RPMI7951 (cell line): Measurements from ENCODE around the gene SCRN3. TPM values are rescaled to one million over a fixed set of nuclear protein-coding genes. Genes with fewer than 3 reads are reported as not detected.
"Not testable (repeated sequence)": the region's sequence is repeated elsewhere in the genome, so short reads cannot be mapped to it uniquely, and the experiment has no call there.

Experiments
- DNase-seq: peaks from one replicate; pipeline ENCODE4 v3.0.0-alpha.2; 2012; ENCODE audit warnings: low read depth
- total RNA-seq: library from RNA; depleted of rRNA; stranded (reverse); fragments of >200 nt; shearing (Covaris generic); gene quantifications from 2 replicates; pipeline ENCODE4 v1.2.3, GENCODE V29; 2014

SCRN3 gene
- total RNA-seq, 1 experiment from 2014 or later: 30.5 TPM

GRCh38 chr2:174403628-174404027 is 8.1 kb downstream of the SCRN3 start:
- DNase-seq: no peak

DNA sequence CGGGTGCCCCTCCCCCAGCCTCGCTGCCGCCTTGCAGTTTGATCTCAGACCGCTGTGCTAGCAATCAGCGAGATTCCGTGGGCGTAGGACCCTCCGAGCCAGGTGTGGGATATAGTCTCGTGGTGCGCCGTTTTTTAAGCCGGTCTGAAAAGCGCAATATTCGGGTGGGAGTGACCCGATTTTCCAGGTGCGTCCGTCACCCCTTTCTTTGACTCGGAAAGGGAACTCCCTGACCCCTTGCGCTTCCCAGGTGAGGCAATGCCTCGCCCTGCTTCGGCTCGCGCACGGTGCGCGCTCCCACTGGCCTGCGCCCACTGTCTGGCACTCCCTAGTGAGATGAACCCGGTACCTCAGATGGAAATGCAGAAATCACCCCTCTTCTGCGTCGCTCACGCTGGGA is 14.5 kb downstream of the SCRN3 start:
- DNase-seq: not testable (repeated sequence)

GRCh38 chr2:174412256-174412655 is 16.7 kb downstream of the SCRN3 start:
- no peak for DNase-seq

DNA sequence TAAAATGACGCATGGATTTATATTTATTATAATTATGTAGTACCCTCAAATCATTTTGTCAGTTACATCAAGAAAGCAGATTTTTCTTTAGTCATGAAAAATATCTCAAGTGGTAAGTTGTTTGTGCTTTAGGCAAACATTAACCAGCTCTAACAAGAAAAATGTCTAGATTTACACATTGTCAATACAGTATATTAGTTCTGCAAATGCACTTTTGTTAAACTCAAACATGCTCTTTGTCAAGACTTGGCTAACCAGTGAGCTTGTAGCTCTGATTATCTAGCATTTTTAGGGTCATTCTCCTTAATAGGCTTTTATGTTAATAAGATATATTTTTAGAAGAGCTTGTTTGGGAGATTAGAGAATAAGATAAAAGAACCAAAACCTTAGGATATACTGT is 32.7 kb downstream of the SCRN3 start:
- DNase-seq: no peak

GRCh38 chr2:174430066-174430465 is 34.5 kb downstream of the SCRN3 start:
- DNase-seq: no peak

GRCh38 chr2:174431902-174432301 is 36.4 kb downstream of the SCRN3 start:
- DNase-seq: no peak

GRCh38 chr2:174436351-174436750 is 40.8 kb downstream of the SCRN3 start:
- no peak for DNase-seq

- no peak for DNase-seq
Observed at GRCh38 chr2:174438146-174438886, 42.8 kb downstream of the SCRN3 start.

- DNase-seq: no peak
Observed at GRCh38 chr2:174439323-174439722, 43.8 kb downstream of the SCRN3 start.

- DNase-seq: no peak
Observed at GRCh38 chr2:174439950-174440349, 44.4 kb downstream of the SCRN3 start.

GRCh38 chr2:174442546-174443510 is 47.3 kb downstream of the SCRN3 start:
- DNase-seq: peak; percentile 84

DNA sequence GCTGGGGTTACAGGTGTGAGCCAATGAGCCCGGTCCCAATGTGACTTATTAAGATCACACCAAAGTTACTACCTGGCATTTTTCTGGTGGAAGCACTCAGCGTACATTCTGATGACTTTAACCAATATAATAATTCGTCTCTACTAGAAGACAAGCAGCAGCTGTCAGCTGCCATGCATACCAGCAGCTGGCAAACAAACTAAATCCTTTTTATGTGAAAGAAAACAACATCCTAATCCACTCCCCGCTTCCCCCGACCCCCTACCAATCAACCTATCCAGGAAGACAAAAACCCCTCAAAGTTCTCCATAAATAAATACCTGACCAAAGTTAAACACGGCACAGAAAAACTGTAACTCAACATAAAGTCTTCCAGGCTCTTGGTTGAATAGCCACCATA is 49.2 kb downstream of the SCRN3 start:
- no peak for DNase-seq

DNA sequence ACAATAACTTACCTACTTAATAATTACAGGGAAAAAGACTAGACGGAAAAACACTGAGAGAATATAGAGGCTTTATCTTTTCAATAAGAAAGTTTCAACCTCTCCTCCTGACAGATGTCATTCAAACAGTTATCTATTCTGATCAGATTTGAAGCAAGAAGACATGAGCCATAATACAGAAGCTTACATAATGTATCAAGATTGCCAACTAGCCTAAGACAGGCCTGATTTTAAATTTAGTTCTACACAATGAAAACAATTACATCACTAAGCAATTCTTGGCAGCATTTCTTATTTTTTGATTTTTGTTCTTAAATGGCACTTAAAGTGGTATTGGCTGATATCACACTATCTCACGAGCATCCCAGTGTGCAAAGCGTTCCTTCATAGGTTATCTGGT is 49.7 kb downstream of the SCRN3 start:
- DNase-seq: no peak

DNA sequence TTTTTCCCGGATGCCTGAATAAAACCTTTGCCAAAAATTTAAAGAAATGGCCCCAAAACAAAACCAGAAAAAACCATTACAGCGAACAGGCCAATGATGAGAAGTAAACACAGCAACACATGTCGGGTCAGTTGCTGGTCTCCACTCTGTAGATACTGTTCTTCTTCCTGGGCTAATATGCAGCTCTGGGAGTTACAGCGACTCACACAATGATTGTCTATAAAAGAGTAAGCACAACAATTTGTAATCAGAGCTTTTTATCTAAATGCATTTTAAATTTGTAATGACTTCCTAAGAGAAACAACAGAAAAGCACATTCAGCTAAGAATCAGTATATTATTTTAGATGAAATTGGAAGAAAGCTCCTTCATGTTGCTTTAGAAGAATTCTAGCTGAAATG is 51.0 kb downstream of the SCRN3 start:
- DNase-seq: no peak

GRCh38 chr2:174449033-174449432 is 53.5 kb downstream of the SCRN3 start:
- DNase-seq: no peak

DNA sequence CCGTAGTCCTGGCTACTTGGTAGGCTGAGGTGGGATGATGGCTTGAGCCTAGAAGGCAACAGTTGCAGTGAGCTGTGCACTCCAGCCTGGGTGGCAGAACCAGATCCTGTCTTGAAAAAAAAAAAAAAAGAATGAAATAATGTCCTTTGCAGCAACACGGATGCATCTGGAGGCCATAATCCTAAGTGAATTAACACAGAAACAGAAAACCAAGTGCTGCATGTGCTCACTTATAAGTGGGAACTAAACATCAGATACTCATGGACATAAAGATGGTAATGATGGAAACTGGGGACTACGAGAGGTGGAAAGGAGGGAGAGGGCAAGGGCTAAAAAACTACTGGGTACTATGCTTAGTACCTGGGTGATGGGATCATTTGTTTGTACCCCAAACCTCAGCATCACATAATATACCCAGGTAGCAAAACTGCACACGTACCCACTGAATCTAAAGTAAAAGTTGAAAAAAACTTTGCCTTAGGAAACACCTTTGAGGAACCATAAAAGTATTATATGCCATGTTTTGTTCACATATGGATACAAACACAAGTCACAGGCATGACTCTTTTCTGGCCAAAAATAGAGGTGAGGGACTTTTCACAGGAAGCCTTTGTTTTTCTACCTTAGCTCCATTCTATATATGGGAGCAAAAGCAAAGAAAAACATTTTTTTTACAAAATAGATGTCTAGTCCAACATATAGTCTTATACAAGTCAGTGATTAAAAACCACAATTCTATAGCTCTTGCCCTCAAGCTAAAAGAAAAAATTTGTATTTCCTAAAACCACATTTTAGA is 54.7 kb downstream of the SCRN3 start:
- no peak for DNase-seq

- no peak for DNase-seq
Observed at GRCh38 chr2:174454566-174454965, 59.0 kb downstream of the SCRN3 start.

GRCh38 chr2:174461221-174461620 is 65.7 kb downstream of the SCRN3 start:
- DNase-seq: no peak

DNA sequence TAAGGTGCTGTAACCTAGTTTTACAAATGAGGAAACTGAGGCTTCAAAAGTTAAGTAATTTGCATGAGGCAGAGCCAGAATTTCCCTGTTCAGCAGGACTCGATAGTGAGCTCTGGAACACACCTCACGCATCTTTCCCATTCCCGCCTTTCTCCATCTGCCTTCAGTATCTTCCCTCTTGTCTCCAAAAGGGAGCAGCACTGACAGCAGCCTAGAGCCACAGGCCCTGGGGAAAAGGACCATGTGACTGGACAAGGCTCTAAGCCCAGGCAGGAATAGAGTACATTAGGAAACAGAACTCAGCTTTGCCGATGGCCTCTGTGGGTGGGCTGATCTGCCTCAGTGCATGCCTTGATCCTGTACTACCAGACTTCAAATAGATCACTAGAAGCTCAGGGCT is 69.8 kb downstream of the SCRN3 start:
- DNase-seq: peak; percentile 25

GRCh38 chr2:174473796-174474195 is 78.3 kb downstream of the SCRN3 start:
- DNase-seq: peak; percentile 33

DNA sequence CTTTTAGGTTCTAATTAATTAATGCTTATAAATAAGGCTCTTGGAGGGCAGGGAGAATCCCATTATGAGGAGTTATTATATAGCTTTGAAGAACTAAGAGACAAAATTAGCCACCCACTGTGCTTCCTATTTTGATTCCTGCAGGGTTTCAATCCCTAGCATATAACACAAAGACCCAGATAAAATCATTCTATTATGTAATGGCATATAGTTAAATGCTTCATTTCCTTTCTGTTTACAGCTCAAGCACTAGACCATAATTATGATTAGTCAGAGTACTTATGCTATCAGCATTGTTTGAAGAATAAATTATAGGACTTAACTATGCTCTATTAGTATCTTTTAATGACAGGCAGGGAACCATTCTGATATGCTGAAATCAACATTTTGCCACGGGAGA is 82.2 kb downstream of the SCRN3 start:
- no peak for DNase-seq
